ENCODE data around the gene ZNF835.

GRCh38 chr19:56660381-56661107, 11.0 kb downstream of the ZNF835 start:
- TF ChIP-seq CTCF (IDR thresholded peaks at IDR 0.05; ENCODE audit: low read length) (0 out of 2 replicates have a peak, but pooled peaks have one; percentile 12), EZH2 (IDR thresholded peaks at IDR 0.05; ENCODE audit: borderline replicate concordance, low read length) (no peak)
